Neural crest cell (in vitro differentiated cells): ENCODE results near the gene ZBTB7B. TPM values are rescaled to one million over a fixed set of nuclear protein-coding genes. Genes with fewer than 3 reads are reported as not detected.
A peak's percentile ranks its signal among the peaks of the same experiment; 100 is the strongest.

ENCODE experiments used
- DNase-seq: peaks from one replicate; pipeline ENCODE4 v3.0.0; 2021; ENCODE audit warnings: low read depth, mixed read lengths, low spot score
- H3K27ac Mint-ChIP-seq: one replicate; pipeline ENCODE4 v1.8.0; 2021; ENCODE audit warnings: mild to moderate bottlenecking, mixed read lengths; ENCODE audit not compliant: unreplicated experiment
- H3K27me3 Mint-ChIP-seq: 2 replicates; pipeline ENCODE4 v1.8.0; 2021; ENCODE audit warnings: low read depth, mild to moderate bottlenecking, mixed read lengths
- H3K36me3 Mint-ChIP-seq: 2 replicates; pipeline ENCODE4 v1.8.0; 2021; ENCODE audit warnings: low read depth, mild to moderate bottlenecking, mixed read lengths
- H3K4me1 Mint-ChIP-seq: 2 replicates; pipeline ENCODE4 v1.8.0; 2021; ENCODE audit warnings: mixed read lengths
- H3K4me3 Mint-ChIP-seq: one replicate; pipeline ENCODE4 v1.8.0; 2021; ENCODE audit warnings: mild to moderate bottlenecking, mixed read lengths
- H3K9me3 Mint-ChIP-seq: 2 replicates; pipeline ENCODE4 v1.8.0; 2021; ENCODE audit warnings: mixed read lengths
- total RNA-seq: library from RNA; stranded (reverse); gene quantifications from 2 replicates; pipeline ENCODE4 v1.2.1, GENCODE V29; 2021
- TF ChIP-seq, protein P1 (sequence below): fragments of 200-600 bp; sonication (generic); conservative IDR thresholded peaks from 2 replicates; pipeline ENCODE4 v1.5.0; 2021; ENCODE audit warnings: antibody characterized with exemption, mild to moderate bottlenecking

ZBTB7B gene
- total RNA-seq, 1 donor from 2014 or later = 6.9 TPM

DNA sequence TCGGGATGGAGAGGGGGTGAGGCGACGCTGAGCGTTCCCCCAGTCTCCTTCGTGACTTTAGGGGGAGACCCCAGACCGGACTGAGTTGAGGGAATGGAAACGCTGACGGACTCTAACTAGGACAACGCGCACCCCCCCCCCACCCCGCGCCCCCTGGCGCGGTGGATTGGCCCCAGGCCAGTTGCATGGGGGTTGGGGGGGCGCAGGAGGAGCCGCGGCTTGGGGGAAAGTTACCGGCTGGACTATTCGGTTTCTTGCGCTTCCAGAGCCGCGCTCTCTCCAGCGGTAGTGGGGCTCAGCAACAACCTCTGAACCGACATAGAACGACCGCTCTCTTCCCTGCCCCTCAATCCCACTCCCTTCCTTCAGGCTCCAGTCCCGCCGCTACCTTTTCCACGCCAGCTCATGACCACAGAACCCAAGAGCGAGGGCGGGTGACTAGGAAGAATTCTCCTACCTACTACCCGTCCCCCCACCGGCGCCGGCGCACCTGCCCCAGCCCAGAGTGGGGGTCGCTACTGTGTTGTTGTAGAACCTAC, 694 bp downstream of the ZBTB7B start:
- Mint-ChIP-seq H3K27me3 (no peaks in the 10 kb centered on the region), H3K27ac (peak overlapping the region; percentile 50), H3K36me3 (no peaks in the 10 kb centered on the region), H3K9me3 (no peaks in the 10 kb centered on the region), H3K4me3 (peak overlapping the region; percentile 93), H3K4me1 (peaks cover 36% of the 10 kb centered on the region)
- no peak for DNase-seq
- TF ChIP-seq, protein P1, sequence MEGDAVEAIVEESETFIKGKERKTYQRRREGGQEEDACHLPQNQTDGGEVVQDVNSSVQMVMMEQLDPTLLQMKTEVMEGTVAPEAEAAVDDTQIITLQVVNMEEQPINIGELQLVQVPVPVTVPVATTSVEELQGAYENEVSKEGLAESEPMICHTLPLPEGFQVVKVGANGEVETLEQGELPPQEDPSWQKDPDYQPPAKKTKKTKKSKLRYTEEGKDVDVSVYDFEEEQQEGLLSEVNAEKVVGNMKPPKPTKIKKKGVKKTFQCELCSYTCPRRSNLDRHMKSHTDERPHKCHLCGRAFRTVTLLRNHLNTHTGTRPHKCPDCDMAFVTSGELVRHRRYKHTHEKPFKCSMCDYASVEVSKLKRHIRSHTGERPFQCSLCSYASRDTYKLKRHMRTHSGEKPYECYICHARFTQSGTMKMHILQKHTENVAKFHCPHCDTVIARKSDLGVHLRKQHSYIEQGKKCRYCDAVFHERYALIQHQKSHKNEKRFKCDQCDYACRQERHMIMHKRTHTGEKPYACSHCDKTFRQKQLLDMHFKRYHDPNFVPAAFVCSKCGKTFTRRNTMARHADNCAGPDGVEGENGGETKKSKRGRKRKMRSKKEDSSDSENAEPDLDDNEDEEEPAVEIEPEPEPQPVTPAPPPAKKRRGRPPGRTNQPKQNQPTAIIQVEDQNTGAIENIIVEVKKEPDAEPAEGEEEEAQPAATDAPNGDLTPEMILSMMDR = no peak

DNA sequence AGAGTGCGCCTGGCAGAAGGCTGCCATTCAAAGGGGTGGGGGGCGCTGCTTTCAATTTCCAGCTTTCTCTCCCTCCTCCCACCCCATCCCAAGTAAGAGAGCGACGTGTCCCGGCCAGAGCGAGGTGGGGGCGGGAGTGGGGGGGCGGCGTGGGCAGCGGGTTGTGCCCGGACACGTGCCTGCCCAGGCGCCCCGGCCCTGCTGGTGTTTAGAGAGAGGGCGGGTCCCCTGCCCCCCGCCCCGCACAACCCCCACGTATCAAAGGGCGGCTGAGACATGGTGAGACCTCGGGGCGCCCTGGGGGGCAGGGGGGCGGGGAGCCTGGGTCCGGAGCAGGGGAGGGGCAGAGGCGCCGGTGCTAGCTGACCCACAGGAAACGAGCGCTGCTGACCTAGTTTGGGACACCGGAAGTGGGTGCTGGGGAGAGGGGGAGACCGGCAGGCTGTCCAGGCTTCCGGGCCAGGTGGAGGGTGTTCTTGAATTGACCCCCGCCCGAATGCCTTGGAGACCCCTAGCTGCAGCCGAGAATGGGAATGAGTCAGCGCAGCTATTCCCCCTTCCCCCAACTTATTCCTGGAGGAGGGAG, 1.3 kb downstream of the ZBTB7B start:
- no peaks in the 10 kb centered on the region for H3K27me3 Mint-ChIP-seq
- DNase-seq = no peak
- TF ChIP-seq, protein P1 = no peak
- H3K4me3 Mint-ChIP-seq = peak overlapping the region; percentile 93
- H3K9me3 Mint-ChIP-seq = no peaks in the 10 kb centered on the region
- no peaks in the 10 kb centered on the region for H3K36me3 Mint-ChIP-seq
- H3K27ac Mint-ChIP-seq = peak overlapping the region; percentile 50
- H3K4me1 Mint-ChIP-seq = peaks cover 35% of the 10 kb centered on the region

DNA sequence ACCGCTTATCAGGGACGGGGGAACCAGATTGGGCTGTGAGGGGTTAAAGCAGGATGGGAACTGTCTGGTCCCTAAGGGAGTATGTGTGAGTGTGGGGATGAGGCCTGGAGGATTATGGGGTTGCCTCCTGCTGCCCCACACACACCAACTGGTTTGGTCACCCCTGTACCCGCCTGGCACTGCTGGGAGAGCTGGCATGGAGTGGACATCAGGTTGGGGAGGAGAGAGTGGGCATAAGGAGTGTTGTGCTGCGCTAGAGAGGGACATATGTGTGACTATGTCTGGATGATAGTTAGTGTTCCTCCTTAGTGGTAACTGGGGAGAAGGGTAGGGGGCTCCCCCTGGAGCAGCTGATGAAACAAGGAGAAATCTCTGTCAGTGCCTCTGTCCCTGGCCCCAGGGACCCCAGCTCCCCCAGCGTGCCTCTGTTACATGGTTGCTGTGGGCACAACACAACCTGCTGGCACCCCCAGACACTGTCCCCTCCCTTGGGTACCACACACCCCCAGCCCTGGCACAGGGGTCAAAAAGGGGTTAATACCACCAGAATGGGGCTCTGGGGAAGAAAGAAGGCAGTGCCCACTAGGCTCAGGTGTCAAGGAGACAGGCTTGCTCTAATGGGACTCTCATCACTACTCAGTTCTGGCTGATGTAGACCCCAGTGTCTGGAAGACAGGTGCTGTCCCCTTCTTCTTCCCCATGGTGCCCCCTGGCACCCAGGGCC, 1.9 kb downstream of the ZBTB7B start:
- Mint-ChIP-seq H3K4me3 (peak overlapping the region; percentile 87), H3K4me1 (peaks cover 31% of the 10 kb centered on the region), H3K9me3 (no peaks in the 10 kb centered on the region), H3K36me3 (no peaks in the 10 kb centered on the region), H3K27ac (peak overlapping the region; percentile 67), H3K27me3 (no peaks in the 10 kb centered on the region)
- TF ChIP-seq, protein P1 = no peak
- DNase-seq = no peak

DNA sequence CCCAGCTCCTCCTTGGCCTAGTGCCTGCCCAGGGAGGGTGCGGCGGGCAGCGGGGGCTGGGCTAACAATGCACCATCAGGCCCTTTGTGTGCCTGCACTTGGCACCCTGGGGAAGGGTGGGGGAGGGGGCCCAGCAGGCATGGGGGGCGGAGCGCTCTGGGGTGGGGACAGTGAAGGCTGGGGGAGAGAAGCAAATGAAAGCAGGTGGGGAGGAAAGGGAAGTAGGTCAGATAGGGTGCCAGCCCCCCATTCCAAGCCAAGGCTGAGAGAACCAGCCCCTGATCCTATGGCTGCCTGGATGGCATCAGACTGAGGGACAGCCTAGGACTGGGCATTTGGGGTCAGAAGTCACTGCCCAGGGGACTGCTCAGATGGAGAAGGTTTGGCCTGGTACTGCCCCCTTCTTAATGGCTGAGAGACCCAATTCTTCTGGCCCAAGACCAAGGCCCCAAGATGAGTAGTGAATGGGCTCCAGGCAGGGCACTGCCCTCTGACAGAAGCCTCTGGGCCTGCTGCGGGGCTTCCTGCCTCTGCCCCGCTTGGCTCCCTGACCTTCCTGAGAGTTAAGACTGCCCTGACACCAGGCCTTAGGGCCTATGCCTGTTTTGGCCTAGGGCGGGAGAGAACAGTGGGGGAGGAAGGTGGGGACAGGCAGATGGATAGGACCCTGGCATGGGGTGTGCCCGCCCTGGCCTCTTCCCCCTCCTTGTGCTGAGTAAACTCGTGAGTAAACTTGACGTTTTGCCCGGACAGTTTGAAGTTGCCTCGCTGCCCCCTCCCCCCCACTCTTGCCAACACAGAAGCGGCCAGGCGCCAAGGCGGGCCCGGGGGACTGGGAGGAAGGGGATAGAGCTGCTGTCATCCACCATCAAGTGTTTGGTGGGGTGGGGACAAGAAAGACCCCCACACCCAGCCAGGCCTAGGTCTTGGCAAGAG, 2.7 kb downstream of the ZBTB7B start:
- TF ChIP-seq, protein P1 = no peak
- Mint-ChIP-seq H3K4me3 (peak overlapping the region; percentile 49), H3K27ac (no peak overlapping the region), H3K36me3 (no peaks in the 10 kb centered on the region), H3K9me3 (no peaks in the 10 kb centered on the region), H3K4me1 (peaks cover 23% of the 10 kb centered on the region), H3K27me3 (no peaks in the 10 kb centered on the region)
- DNase-seq = no peak

DNA sequence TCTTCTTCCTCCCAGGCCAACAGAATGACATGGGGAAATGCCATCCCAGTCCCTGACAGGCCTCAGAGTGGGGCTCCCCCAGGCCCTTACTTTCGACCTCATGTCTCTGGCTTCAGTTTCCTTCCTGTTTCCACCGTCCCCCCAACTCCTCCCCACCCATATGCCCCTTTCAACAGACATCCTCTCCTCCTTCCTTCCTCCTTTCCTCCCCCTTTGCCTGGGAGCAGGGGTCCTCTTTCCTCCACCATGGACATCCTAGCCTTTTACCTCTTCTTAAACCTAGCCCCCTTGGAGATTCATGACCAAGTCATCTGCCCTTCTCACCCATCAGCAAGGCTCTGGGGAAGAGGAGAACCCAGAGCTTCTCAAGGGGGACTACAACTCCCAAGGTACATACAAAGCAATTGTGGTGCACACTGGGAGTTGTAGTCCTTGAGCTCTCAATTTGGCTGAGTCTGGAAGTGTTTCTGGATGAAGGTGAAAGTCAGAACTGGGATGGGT, 4.0 kb downstream of the ZBTB7B start:
- Mint-ChIP-seq H3K9me3 (no peaks in the 10 kb centered on the region), H3K4me1 (peaks cover 23% of the 10 kb centered on the region), H3K4me3 (peak overlapping the region; percentile 79), H3K36me3 (no peaks in the 10 kb centered on the region), H3K27ac (no peak overlapping the region), H3K27me3 (no peaks in the 10 kb centered on the region)
- no peak for DNase-seq
- TF ChIP-seq, protein P1 = no peak
